ENCODE measurements around the gene IL32.

The IL32 gene

GRCh38 chr16:3029491-3030221 lies 35.8 kb upstream of the IL32 start:
- Histone ChIP-seq H3K9ac (ENCODE audit: low read depth, low read length, poor library complexity, severe bottlenecking) (no peak overlapping the region), H2AFZ (ENCODE audit: low read length) (no peak overlapping the region), H3K9me3 (ENCODE audit: insufficient read depth, low read depth, low read length) (no peaks in the 10 kb centered on the region), H3K4me2 (ENCODE audit: low read depth, low read length, poor library complexity, severe bottlenecking) (no peak overlapping the region), H3F3A (ENCODE audit: low read depth) (no peaks in the 10 kb centered on the region), H3K4me1 (ENCODE audit: insufficient read depth, low read length, poor library complexity, severe bottlenecking) (no peaks in the 10 kb centered on the region), H3K79me2 (ENCODE audit: insufficient read depth, low read length) (no peaks in the 10 kb centered on the region), H4K20me1 (ENCODE audit: insufficient read depth, low read length, poor library complexity, severe bottlenecking) (no peaks in the 10 kb centered on the region), H3K27me3 (ENCODE audit: insufficient read depth, low read length, poor library complexity, severe bottlenecking) (no peaks in the 10 kb centered on the region), H3K36me3 (ENCODE audit: insufficient read depth, low read length) (no peaks in the 10 kb centered on the region), H3K4me3 (ENCODE audit: low read length, poor library complexity, severe bottlenecking) (no peak overlapping the region), H3K9me2 (replicated peaks; ENCODE audit: low read depth, low read length) (no peaks in the 10 kb centered on the region)
- no peak for TF ChIP-seq CTCF (conservative IDR thresholded peaks at IDR 0.05; ENCODE audit: low read length)

GRCh38 chr16:3030222-3031212 lies 34.9 kb upstream of the IL32 start:
- H3K36me3 ChIP-seq (ENCODE audit: insufficient read depth, low read length), result no peaks in the 10 kb centered on the region
- no peaks in the 10 kb centered on the region for H3K9me3 ChIP-seq (ENCODE audit: insufficient read depth, low read depth, low read length)
- no peak overlapping the region for H3K4me2 ChIP-seq (ENCODE audit: low read depth, low read length, poor library complexity, severe bottlenecking)
- no peak overlapping the region for H2AFZ ChIP-seq (ENCODE audit: low read length)
- H3K9ac ChIP-seq (ENCODE audit: low read depth, low read length, poor library complexity, severe bottlenecking), result no peak overlapping the region
- TF ChIP-seq CTCF (conservative IDR thresholded peaks at IDR 0.05; ENCODE audit: low read length) (no peak), EZH2phosphoT487 (IDR thresholded peaks at IDR 0.05; ENCODE audit: borderline replicate concordance) (no peak)
- no peaks in the 10 kb centered on the region for H4K20me1 ChIP-seq (ENCODE audit: insufficient read depth, low read length, poor library complexity, severe bottlenecking)
- no peaks in the 10 kb centered on the region for H3F3A ChIP-seq (ENCODE audit: low read depth)
- H3K9me2 ChIP-seq (replicated peaks; ENCODE audit: low read depth, low read length), result no peaks in the 10 kb centered on the region
- H3K79me2 ChIP-seq (ENCODE audit: insufficient read depth, low read length), result no peaks in the 10 kb centered on the region
- no peaks in the 10 kb centered on the region for H3K4me1 ChIP-seq (ENCODE audit: insufficient read depth, low read length, poor library complexity, severe bottlenecking)
- H3K27me3 ChIP-seq (ENCODE audit: insufficient read depth, low read length, poor library complexity, severe bottlenecking), result no peaks in the 10 kb centered on the region
- no peak overlapping the region for H3K4me3 ChIP-seq (ENCODE audit: low read length, poor library complexity, severe bottlenecking)

- H3K4me2 ChIP-seq (ENCODE audit: low read depth, low read length, poor library complexity, severe bottlenecking), result no peak overlapping the region
- no peaks in the 10 kb centered on the region for H3K36me3 ChIP-seq (ENCODE audit: insufficient read depth, low read length)
- no peaks in the 10 kb centered on the region for H3K4me1 ChIP-seq (ENCODE audit: insufficient read depth, low read length, poor library complexity, severe bottlenecking)
- H3F3A ChIP-seq (ENCODE audit: low read depth), result no peaks in the 10 kb centered on the region
- H2AFZ ChIP-seq (ENCODE audit: low read length), result no peak overlapping the region
- no peaks in the 10 kb centered on the region for H3K27me3 ChIP-seq (ENCODE audit: insufficient read depth, low read length, poor library complexity, severe bottlenecking)
- TF ChIP-seq CTCF (conservative IDR thresholded peaks at IDR 0.05; ENCODE audit: low read length), result no peak
- no peak for TF ChIP-seq EZH2phosphoT487 (IDR thresholded peaks at IDR 0.05; ENCODE audit: borderline replicate concordance)
- H3K4me3 ChIP-seq (ENCODE audit: low read length, poor library complexity, severe bottlenecking), result no peak overlapping the region
- no peak overlapping the region for H3K9ac ChIP-seq (ENCODE audit: low read depth, low read length, poor library complexity, severe bottlenecking)
- H3K9me2 ChIP-seq (replicated peaks; ENCODE audit: low read depth, low read length), result no peaks in the 10 kb centered on the region
- no peaks in the 10 kb centered on the region for H3K9me3 ChIP-seq (ENCODE audit: insufficient read depth, low read depth, low read length)
- no peaks in the 10 kb centered on the region for H4K20me1 ChIP-seq (ENCODE audit: insufficient read depth, low read length, poor library complexity, severe bottlenecking)
- H3K79me2 ChIP-seq (ENCODE audit: insufficient read depth, low read length), result no peaks in the 10 kb centered on the region
These were observed 32.8 kb upstream of the IL32 start for GRCh38 chr16:3032624-3033023.

All from Loucy (cell line).